BE2C (cell line): ENCODE results near the gene VWA7.
A peak's percentile ranks its signal among the peaks of the same experiment; 100 is the strongest.

Source experiments
- DNase-seq: peaks from one replicate; pipeline ENCODE4 v3.0.0-alpha.2; 2020
- H3K27me3 ChIP-seq: fragments of 250-450 bp; sonication (Bioruptor Pico); 2 replicates; pipeline ENCODE4 v1.5.1; 2020; ENCODE audit warnings: mild to moderate bottlenecking
- H3K36me3 ChIP-seq: fragments of 250-450 bp; sonication (Bioruptor Pico); 2 replicates; pipeline ENCODE4 v1.5.1; 2020; ENCODE audit warnings: mild to moderate bottlenecking
- H3K4me1 ChIP-seq: fragments of 250-450 bp; sonication (Bioruptor Pico); 2 replicates; pipeline ENCODE4 v1.5.1; 2020
- H3K4me3 ChIP-seq: 2 replicates; pipeline ENCODE4 v1.5.1; 2011; ENCODE audit warnings: low read depth, low read length
- H3K9me3 ChIP-seq: fragments of 250-450 bp; sonication (Bioruptor Pico); 2 replicates; pipeline ENCODE4 v1.5.1; 2020
- TF ChIP-seq, protein P1 (sequence below): IDR thresholded peaks from 2 replicates; pipeline ENCODE4 v1.5.1; 2012; ENCODE audit warnings: mild to moderate bottlenecking, low read depth, low read length

VWA7 gene

DNA sequence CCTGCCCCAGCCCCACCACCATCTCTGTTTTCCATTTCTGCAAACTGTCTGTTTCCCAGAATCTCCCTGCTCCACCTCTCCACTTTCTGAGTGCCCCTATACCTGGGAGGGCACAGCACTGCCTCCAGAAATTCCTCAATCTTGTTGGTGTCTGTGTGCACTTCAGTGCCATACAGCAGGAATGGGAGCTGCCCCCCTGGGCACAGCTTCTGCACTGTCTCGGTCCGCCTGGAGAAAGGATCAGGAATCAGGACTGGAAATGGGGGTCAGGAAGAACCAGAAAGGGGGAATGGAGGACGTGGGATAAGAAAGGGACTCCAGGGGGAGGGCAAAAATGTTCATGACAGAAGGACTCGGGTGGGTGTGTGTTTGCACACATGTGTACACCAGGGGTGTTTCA lies 43.4 kb downstream of the VWA7 start:
- Histone ChIP-seq H3K36me3 (peaks cover 26% of the 10 kb centered on the region), H3K4me1 (no peaks in the 10 kb centered on the region; the same call in none of the 2 replicates), H3K9me3 (no peaks in the 10 kb centered on the region), H3K27me3 (no peaks in the 10 kb centered on the region), H3K4me3 (no peak overlapping the region; the same call in 1 of the 2 replicates)
- no peak for DNase-seq
- TF ChIP-seq, protein P1, sequence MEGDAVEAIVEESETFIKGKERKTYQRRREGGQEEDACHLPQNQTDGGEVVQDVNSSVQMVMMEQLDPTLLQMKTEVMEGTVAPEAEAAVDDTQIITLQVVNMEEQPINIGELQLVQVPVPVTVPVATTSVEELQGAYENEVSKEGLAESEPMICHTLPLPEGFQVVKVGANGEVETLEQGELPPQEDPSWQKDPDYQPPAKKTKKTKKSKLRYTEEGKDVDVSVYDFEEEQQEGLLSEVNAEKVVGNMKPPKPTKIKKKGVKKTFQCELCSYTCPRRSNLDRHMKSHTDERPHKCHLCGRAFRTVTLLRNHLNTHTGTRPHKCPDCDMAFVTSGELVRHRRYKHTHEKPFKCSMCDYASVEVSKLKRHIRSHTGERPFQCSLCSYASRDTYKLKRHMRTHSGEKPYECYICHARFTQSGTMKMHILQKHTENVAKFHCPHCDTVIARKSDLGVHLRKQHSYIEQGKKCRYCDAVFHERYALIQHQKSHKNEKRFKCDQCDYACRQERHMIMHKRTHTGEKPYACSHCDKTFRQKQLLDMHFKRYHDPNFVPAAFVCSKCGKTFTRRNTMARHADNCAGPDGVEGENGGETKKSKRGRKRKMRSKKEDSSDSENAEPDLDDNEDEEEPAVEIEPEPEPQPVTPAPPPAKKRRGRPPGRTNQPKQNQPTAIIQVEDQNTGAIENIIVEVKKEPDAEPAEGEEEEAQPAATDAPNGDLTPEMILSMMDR: no peak

DNA sequence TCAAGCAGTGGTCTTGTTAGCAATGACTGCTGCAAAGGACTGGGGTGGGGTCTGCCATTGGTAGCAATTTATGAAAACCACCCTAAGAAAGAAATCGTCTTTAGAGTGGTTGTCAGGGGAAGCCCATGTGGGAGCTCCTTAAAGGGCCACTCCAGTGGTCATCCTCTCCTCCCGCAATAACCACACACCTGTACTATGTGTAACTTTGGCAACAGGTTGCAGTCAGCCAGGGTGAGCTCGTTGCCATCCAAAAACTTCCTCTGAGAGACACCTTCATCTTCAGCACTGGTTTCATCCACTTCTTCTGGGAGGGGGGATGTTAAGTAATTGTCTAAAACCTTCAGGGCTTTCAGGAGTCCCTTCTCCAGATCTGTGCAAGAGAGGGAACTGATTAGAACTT lies 45.1 kb downstream of the VWA7 start:
- H3K4me1 ChIP-seq: no peaks in the 10 kb centered on the region; the same call in none of the 2 replicates
- H3K9me3 ChIP-seq: no peaks in the 10 kb centered on the region
- H3K4me3 ChIP-seq: no peak overlapping the region
- no peak for DNase-seq
- H3K36me3 ChIP-seq: peaks cover 26% of the 10 kb centered on the region
- TF ChIP-seq, protein P1: no peak
- H3K27me3 ChIP-seq: no peaks in the 10 kb centered on the region

DNA sequence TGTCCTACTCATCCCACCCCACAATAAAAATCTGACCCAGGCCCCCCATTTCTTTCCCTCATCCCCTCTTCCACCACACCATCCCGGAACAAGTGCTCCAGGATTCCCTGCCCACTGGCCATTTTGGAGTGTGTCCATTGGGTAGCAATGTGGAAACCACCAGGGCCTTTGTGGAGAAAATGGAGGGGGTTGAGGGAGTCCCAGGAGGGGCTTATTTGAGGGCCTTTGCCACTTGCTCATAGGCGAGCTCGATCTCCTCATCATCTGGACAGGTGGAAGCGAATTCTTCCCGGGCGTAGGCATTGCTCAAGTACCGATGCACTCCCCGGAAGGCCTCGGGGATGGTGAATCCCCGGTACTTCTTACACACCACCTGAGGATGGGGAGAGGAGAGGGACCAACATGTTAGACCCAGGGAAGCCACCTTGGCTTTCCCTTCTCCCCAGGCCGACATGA lies 46.5 kb downstream of the VWA7 start:
- no peak overlapping the region for H3K4me3 ChIP-seq
- no peaks in the 10 kb centered on the region for H3K27me3 ChIP-seq
- no peaks in the 10 kb centered on the region; the same call in 1 of the 2 replicates for H3K4me1 ChIP-seq
- H3K9me3 ChIP-seq: no peaks in the 10 kb centered on the region
- H3K36me3 ChIP-seq: peaks cover 26% of the 10 kb centered on the region
- TF ChIP-seq, protein P1: no peak
- no peak for DNase-seq

DNA sequence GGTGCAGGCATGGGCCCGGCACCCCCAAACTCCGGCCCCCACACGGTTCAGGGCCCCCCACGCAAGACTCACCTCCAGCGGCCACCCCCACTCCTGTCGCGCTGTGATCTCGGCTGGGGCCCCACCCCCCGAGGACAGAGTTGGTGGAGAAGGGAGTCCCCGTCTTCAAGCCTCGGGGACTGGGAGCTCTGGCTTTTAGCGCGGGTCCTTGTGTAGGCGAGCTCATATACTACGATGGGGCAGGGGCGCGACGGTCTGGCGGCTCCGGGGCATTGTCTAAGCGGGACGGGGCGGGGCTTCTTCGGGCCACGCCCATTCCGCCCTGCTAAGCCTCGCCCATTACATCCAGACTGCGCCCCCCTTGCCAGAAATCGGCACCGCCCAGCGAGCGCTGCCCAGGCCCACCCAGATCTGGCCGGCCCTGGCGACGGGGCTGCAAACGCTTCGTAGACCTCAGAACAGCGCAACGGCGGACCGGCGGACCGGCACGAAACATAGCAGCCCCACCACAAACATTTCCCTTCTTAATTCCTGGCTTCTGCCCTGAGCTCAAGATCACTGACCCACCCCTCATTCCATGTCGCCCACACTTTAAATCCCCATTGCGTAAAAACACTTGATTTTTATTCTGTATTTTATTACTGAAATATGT lies 47.0 kb downstream of the VWA7 start:
- peak; percentile 96 for DNase-seq

DNA sequence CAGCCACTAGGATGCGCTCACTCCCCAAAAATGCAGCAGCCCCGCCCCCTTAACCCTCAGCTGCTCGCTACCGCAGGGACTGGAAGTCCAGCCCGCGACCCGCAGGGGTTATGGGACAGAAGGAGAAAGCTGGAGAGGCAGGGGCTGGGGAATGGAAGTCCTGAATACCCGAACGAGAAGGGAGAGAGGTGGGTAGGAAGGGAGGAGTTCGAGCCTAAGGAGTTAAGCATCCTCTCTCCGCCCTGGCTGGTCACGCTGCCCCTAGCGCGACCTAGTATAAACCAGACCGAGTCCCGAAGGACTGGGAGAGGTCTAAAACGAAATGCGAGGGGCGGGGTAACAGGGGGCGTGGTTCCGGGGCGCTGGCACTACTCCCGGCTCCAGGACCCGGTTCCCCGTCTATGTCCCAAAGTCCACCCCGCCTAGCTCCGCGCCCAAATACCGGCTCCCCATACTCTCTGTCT lies 47.6 kb downstream of the VWA7 start:
- Histone ChIP-seq H3K4me1 (no peaks in the 10 kb centered on the region; the same call in 1 of the 2 replicates), H3K9me3 (no peaks in the 10 kb centered on the region), H3K27me3 (no peaks in the 10 kb centered on the region), H3K4me3 (peak overlapping the region; percentile 80), H3K36me3 (peaks cover 26% of the 10 kb centered on the region)
- peak; percentile 86 for DNase-seq
- TF ChIP-seq, protein P1: peak; percentile 67; the same call in 1 of the 2 replicates

More for the DNA sequence above, 47.0 kb downstream of the VWA7 start:
- H3K27me3 ChIP-seq: no peaks in the 10 kb centered on the region
- no peaks in the 10 kb centered on the region; the same call in 1 of the 2 replicates for H3K4me1 ChIP-seq
- peaks cover 26% of the 10 kb centered on the region for H3K36me3 ChIP-seq
- TF ChIP-seq, protein P1: no peak
- peak overlapping the region; percentile 80 for H3K4me3 ChIP-seq
- H3K9me3 ChIP-seq: no peaks in the 10 kb centered on the region
